ENCODE measurements around the gene VEPH1. TPM values are rescaled to one million over a fixed set of nuclear protein-coding genes. Genes with fewer than 3 reads are reported as not detected.

Gene VEPH1
- total and polyA plus RNA-seq, 4 donors, result 5.8 to 11.5 (median 8.4) TPM

Other genes starting within 250 kb of the VEPH1 start
- gene PTX3, start 66.6 kb downstream of the VEPH1 start, total RNA-seq, result 1 to 10 TPM; 5.4 to 5.6 TPM
- 10 to 100 TPM in 1 of 2 donors, 1 to 10 TPM in 1; 9.3 to 10.4 TPM for gene PTX3, start 66.6 kb downstream of the VEPH1 start, polyA plus RNA-seq (ENCODE audit: insufficient read length in 2 of 2)